ENCODE measurements around the gene SF3B6.

The SF3B6 gene

GRCh38 chr2:24082787-24083566, 6.9 kb upstream of the SF3B6 start:
- Histone ChIP-seq H3K36me3 (ENCODE audit: control insufficient read depth in 5 of 5, insufficient read depth in 5 of 5, low read length in 5 of 5) (peaks cover 0 to 44% (median 31%) of the 10 kb centered on the region in 5 donors), H3K9me3 (ENCODE audit: control insufficient read depth in 5 of 5, low read length in 5 of 5) (no peaks in the 10 kb centered on the region), H3K9ac (ENCODE audit: low read length in 5 of 5) (peak overlapping the region in 3 of 5 donors; percentile 11 to 89 (median 76)), H3K27ac (ENCODE audit: low read depth, low read length) (peak overlapping the region; percentile 95), H3K27me3 (ENCODE audit: control insufficient read depth in 5 of 5, insufficient read depth in 4 of 5, low read length in 5 of 5) (no peaks in the 10 kb centered on the region), H3K4me3 (ENCODE audit: low read depth in 1 of 5, low read length in 5 of 5) (peak overlapping the region in 4 of 5 donors; percentile 75 to 87 (median 78)), H3K4me1 (ENCODE audit: control insufficient read depth in 5 of 5, insufficient read depth in 5 of 5, low read length in 5 of 5) (peaks cover 7 to 28% (median 20%) of the 10 kb centered on the region in 5 donors)

DNA sequence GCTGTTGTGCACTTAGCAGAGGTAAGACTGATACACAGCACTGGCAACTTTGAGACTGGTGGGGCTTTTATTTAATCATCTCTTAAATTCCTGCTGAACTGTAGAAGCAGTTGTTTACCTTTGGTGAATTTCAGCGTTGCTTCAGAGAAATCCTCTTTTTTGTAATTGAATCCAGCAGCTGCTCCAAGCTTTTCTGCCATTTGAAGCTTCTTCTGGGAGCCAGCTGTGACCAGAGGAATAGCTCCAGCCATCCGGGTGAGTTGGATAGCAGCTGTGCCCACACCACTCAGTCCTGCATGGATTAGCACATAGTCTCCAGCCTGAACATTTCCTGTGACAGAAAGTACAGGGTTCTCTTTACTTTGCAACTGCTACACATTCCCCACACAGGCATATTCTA, 4.6 kb upstream of the SF3B6 start:
- no peaks in the 10 kb centered on the region for H3K9me3 ChIP-seq (ENCODE audit: control insufficient read depth in 5 of 5, low read length in 5 of 5)
- H3K4me3 ChIP-seq (ENCODE audit: low read depth in 1 of 5, low read length in 5 of 5) = no peak overlapping the region
- H3K9ac ChIP-seq (ENCODE audit: low read length in 5 of 5) = no peak overlapping the region
- H3K27ac ChIP-seq (ENCODE audit: low read depth, low read length) = no peak overlapping the region
- peaks cover 7 to 43% (median 33%) of the 10 kb centered on the region in 5 donors for H3K4me1 ChIP-seq (ENCODE audit: control insufficient read depth in 5 of 5, insufficient read depth in 5 of 5, low read length in 5 of 5)
- no peaks in the 10 kb centered on the region for H3K27me3 ChIP-seq (ENCODE audit: control insufficient read depth in 5 of 5, insufficient read depth in 4 of 5, low read length in 5 of 5)
- H3K36me3 ChIP-seq (ENCODE audit: control insufficient read depth in 5 of 5, insufficient read depth in 5 of 5, low read length in 5 of 5) = peaks cover 0 to 39% (median 28%) of the 10 kb centered on the region in 5 donors

DNA sequence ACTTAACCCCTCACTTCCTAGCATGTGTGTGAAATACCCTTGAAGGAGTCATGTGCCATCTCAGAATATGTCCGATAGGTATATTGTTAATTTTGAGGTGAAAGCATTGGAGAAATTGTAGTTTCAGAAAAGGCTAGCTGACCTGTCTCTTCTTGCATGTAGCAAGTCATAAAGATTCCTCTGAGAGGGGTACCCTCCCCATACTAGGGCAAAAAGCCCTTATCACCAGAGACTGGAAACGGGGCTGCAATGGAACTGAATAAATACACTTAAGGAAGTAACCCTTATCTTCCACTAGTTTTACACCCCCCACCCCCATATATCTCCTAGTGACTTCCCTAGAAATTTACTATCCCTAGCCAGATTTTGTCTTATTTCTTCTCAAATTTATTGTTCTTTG, 1.8 kb upstream of the SF3B6 start:
- peak overlapping the region; percentile 1 to 86 (median 75) for H3K9ac ChIP-seq (ENCODE audit: low read length in 5 of 5)
- peak overlapping the region; percentile 70 to 98 (median 85) for H3K4me3 ChIP-seq (ENCODE audit: low read depth in 1 of 5, low read length in 5 of 5)
- no peaks in the 10 kb centered on the region for H3K9me3 ChIP-seq (ENCODE audit: control insufficient read depth in 5 of 5, low read length in 5 of 5)
- peak overlapping the region; percentile 85 for H3K27ac ChIP-seq (ENCODE audit: low read depth, low read length)
- H3K4me1 ChIP-seq (ENCODE audit: control insufficient read depth in 5 of 5, insufficient read depth in 5 of 5, low read length in 5 of 5) = peaks cover 0 to 26% (median 20%) of the 10 kb centered on the region in 5 donors
- no peaks in the 10 kb centered on the region for H3K27me3 ChIP-seq (ENCODE audit: control insufficient read depth in 5 of 5, insufficient read depth in 4 of 5, low read length in 5 of 5)
- peaks cover 5 to 47% (median 30%) of the 10 kb centered on the region in 5 donors for H3K36me3 ChIP-seq (ENCODE audit: control insufficient read depth in 5 of 5, insufficient read depth in 5 of 5, low read length in 5 of 5)

DNA sequence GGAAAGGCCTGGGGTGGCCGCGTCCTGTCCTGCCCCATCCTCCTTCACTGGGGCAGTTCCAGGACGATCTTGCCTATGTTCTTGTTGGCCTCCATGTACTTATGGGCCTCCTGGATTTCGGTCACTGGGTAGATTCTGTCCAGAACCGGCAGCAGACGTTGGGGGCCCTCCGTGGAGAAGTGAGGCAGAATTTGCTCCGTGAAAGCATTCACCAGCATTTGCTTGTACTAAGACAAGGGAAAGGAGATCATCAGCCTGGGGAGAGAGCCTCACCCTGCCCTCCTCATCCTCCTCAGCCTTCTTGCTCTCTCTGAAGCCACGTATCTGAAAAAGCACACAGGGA, 1.4 kb upstream of the SF3B6 start:
- Histone ChIP-seq H3K4me1 (ENCODE audit: control insufficient read depth in 5 of 5, insufficient read depth in 5 of 5, low read length in 5 of 5) (peaks cover 0 to 24% (median 20%) of the 10 kb centered on the region in 5 donors), H3K9ac (ENCODE audit: low read length in 5 of 5) (peak overlapping the region; percentile 1 to 86 (median 75)), H3K4me3 (ENCODE audit: low read depth in 1 of 5, low read length in 5 of 5) (peak overlapping the region; percentile 70 to 98 (median 85)), H3K27me3 (ENCODE audit: control insufficient read depth in 5 of 5, insufficient read depth in 4 of 5, low read length in 5 of 5) (no peaks in the 10 kb centered on the region), H3K27ac (ENCODE audit: low read depth, low read length) (peak overlapping the region; percentile 85), H3K36me3 (ENCODE audit: control insufficient read depth in 5 of 5, insufficient read depth in 5 of 5, low read length in 5 of 5) (peaks cover 6 to 47% (median 30%) of the 10 kb centered on the region in 5 donors), H3K9me3 (ENCODE audit: control insufficient read depth in 5 of 5, low read length in 5 of 5) (no peaks in the 10 kb centered on the region)

DNA sequence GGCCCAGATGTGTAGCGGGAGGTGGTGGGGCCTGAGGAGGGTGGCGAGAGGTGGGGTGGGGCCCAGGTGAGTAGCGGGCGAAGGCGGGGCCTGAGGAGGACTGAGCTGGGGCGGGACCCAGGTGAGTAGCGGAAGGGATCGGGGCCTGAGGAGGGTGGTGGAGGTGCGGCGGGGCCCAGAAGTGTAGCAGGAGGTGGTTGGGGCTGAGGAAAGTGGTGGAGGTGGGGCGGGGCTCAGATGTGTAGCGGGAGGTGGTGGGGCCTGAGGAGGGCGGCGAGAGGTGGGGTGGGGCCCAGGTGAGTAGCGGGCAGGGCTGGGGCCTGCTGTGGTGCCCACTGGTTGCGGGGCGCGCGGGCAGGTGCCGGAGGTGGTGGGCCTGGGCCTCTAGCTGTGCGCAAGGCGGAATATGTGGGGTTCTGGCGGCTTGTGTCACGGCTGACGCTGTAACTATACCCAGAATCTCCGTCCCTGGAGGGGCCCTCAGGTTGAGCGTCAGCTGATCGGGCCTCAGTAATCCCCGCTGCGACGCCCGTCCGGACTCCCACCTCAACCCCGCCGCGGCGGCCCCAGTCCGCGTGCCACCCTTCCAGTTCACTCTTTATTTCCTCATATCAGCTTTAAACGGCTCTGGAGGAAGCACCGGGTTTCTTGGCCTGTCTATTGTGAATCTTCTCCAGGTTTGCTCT, 866 bp upstream of the SF3B6 start:
- H3K36me3 ChIP-seq (ENCODE audit: control insufficient read depth in 5 of 5, insufficient read depth in 5 of 5, low read length in 5 of 5) = peaks cover 6 to 47% (median 33%) of the 10 kb centered on the region in 5 donors
- no peaks in the 10 kb centered on the region for H3K27me3 ChIP-seq (ENCODE audit: control insufficient read depth in 5 of 5, insufficient read depth in 4 of 5, low read length in 5 of 5)
- no peaks in the 10 kb centered on the region for H3K9me3 ChIP-seq (ENCODE audit: control insufficient read depth in 5 of 5, low read length in 5 of 5)
- peak overlapping the region; percentile 85 for H3K27ac ChIP-seq (ENCODE audit: low read depth, low read length)
- H3K9ac ChIP-seq (ENCODE audit: low read length in 5 of 5) = peak overlapping the region; percentile 1 to 86 (median 75)
- H3K4me1 ChIP-seq (ENCODE audit: control insufficient read depth in 5 of 5, insufficient read depth in 5 of 5, low read length in 5 of 5) = peaks cover 0 to 24% (median 20%) of the 10 kb centered on the region in 5 donors
- H3K4me3 ChIP-seq (ENCODE audit: low read depth in 1 of 5, low read length in 5 of 5) = peak overlapping the region; percentile 70 to 98 (median 85)

GRCh38 chr2:24075259-24075658, 867 bp downstream of the SF3B6 start:
- H3K4me3 ChIP-seq (ENCODE audit: low read depth in 1 of 5, low read length in 5 of 5) = peak overlapping the region; percentile 84 to 100 (median 96)
- H3K36me3 ChIP-seq (ENCODE audit: control insufficient read depth in 5 of 5, insufficient read depth in 5 of 5, low read length in 5 of 5) = peaks cover 6 to 42% (median 27%) of the 10 kb centered on the region in 5 donors
- H3K27ac ChIP-seq (ENCODE audit: low read depth, low read length) = peak overlapping the region; percentile 85

DNA sequence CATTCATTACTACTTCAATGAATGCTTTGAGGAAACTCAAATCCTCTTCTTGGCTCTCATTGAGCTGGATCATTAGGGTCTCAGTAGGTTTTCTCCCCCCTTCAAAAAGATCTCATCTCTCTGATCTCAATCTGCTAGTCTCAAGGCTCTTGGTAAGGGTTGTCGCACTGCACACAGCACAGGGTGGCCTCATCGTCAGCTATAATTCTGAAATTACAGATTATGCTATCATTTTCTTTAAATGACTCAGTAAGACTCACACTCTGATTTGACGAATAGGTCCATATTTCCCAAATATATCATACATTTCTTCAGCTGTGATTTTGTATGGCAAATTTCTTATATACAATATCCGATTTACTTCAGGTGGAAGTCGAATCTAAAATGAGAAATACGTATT, 2.3 kb downstream of the SF3B6 start:
- no peaks in the 10 kb centered on the region for H3K27me3 ChIP-seq (ENCODE audit: control insufficient read depth in 5 of 5, insufficient read depth in 4 of 5, low read length in 5 of 5)
- peaks cover 6 to 43% (median 29%) of the 10 kb centered on the region in 5 donors for H3K36me3 ChIP-seq (ENCODE audit: control insufficient read depth in 5 of 5, insufficient read depth in 5 of 5, low read length in 5 of 5)
- no peak overlapping the region for H3K9ac ChIP-seq (ENCODE audit: low read length in 5 of 5)
- peaks cover 0 to 24% (median 20%) of the 10 kb centered on the region in 5 donors for H3K4me1 ChIP-seq (ENCODE audit: control insufficient read depth in 5 of 5, insufficient read depth in 5 of 5, low read length in 5 of 5)
- no peaks in the 10 kb centered on the region for H3K9me3 ChIP-seq (ENCODE audit: control insufficient read depth in 5 of 5, low read length in 5 of 5)
- no peak overlapping the region for H3K27ac ChIP-seq (ENCODE audit: low read depth, low read length)
- no peak overlapping the region for H3K4me3 ChIP-seq (ENCODE audit: low read depth in 1 of 5, low read length in 5 of 5)

More at GRCh38 chr2:24075259-24075658, 867 bp downstream of the SF3B6 start:
- Histone ChIP-seq H3K9me3 (ENCODE audit: control insufficient read depth in 5 of 5, low read length in 5 of 5) (no peaks in the 10 kb centered on the region), H3K9ac (ENCODE audit: low read length in 5 of 5) (peak overlapping the region in 3 of 5 donors; percentile 74 to 92 (median 77)), H3K4me1 (ENCODE audit: control insufficient read depth in 5 of 5, insufficient read depth in 5 of 5, low read length in 5 of 5) (peaks cover 0 to 24% (median 20%) of the 10 kb centered on the region in 5 donors), H3K27me3 (ENCODE audit: control insufficient read depth in 5 of 5, insufficient read depth in 4 of 5, low read length in 5 of 5) (no peaks in the 10 kb centered on the region)

DNA sequence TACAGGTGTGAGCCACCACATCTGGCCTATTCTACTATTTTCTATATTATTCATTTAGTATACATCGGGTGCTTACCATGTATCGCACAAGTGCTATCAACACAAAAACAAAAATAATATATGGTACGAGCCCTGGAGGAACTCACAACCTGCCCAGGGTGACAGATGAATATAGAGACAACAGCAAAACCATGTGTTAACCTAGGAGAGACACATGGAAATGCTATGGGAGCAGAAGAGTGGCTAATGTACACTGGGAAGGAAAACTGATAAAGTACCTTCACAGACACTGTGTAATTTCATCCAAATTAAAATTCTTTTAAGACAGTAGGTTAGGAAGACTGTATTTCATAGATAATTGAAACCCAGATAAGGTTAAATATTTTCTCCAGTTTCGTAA, 3.9 kb downstream of the SF3B6 start:
- H3K4me1 ChIP-seq (ENCODE audit: control insufficient read depth in 5 of 5, insufficient read depth in 5 of 5, low read length in 5 of 5) = peaks cover 0 to 17% (median 13%) of the 10 kb centered on the region in 5 donors
- H3K27me3 ChIP-seq (ENCODE audit: control insufficient read depth in 5 of 5, insufficient read depth in 4 of 5, low read length in 5 of 5) = no peaks in the 10 kb centered on the region
- no peak overlapping the region for H3K4me3 ChIP-seq (ENCODE audit: low read depth in 1 of 5, low read length in 5 of 5)
- H3K9me3 ChIP-seq (ENCODE audit: control insufficient read depth in 5 of 5, low read length in 5 of 5) = no peaks in the 10 kb centered on the region
- H3K27ac ChIP-seq (ENCODE audit: low read depth, low read length) = no peak overlapping the region
- H3K36me3 ChIP-seq (ENCODE audit: control insufficient read depth in 5 of 5, insufficient read depth in 5 of 5, low read length in 5 of 5) = peaks cover 16 to 55% (median 39%) of the 10 kb centered on the region in 5 donors
- H3K9ac ChIP-seq (ENCODE audit: low read length in 5 of 5) = no peak overlapping the region

DNA sequence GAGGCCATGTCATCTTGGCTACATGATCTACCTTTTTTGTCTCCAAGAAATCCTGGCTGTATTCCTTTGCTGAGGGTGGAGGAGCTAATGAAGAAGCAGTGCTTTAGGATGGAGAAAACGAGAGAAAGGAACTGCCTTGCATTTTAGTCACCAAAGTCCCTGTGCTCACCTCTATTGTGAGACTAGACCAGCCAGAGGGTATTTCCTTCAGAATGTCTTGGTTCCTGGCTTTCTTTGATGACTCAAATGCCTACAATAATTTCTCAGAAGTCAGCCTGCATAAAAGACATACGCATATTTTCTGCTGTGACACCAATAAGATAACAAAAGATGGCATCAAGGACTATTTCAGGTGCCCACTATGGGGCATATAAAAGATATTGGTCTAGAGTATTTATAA, 10.8 kb downstream of the SF3B6 start:
- H3K9me3 ChIP-seq (ENCODE audit: control insufficient read depth in 5 of 5, low read length in 5 of 5) = no peaks in the 10 kb centered on the region
- no peaks in the 10 kb centered on the region for H3K27me3 ChIP-seq (ENCODE audit: control insufficient read depth in 5 of 5, insufficient read depth in 4 of 5, low read length in 5 of 5)
- no peak overlapping the region for H3K4me3 ChIP-seq (ENCODE audit: low read depth in 1 of 5, low read length in 5 of 5)
- no peak overlapping the region for H3K27ac ChIP-seq (ENCODE audit: low read depth, low read length)
- H3K9ac ChIP-seq (ENCODE audit: low read length in 5 of 5) = peak overlapping the region in 1 of 5 donors; percentile 10
- H3K36me3 ChIP-seq (ENCODE audit: control insufficient read depth in 5 of 5, insufficient read depth in 5 of 5, low read length in 5 of 5) = peaks cover 30 to 47% (median 37%) of the 10 kb centered on the region in 5 donors
- H3K4me1 ChIP-seq (ENCODE audit: control insufficient read depth in 5 of 5, insufficient read depth in 5 of 5, low read length in 5 of 5) = no peaks in the 10 kb centered on the region
